ENCODE data around the gene C5orf47.

- TF ChIP-seq GATA3 (IDR thresholded peaks at IDR 0.05; ENCODE audit: low read depth, low read length): no peak
- TF ChIP-seq GATA2 (IDR thresholded peaks at IDR 0.05; ENCODE audit: low read depth, low read length): no peak
Measured at GRCh38 chr5:173944511-173944910, 44.5 kb upstream of the C5orf47 start.
